Brain microvascular endothelial cell (primary cell): ENCODE results near the gene PTPRD.

Experiments used
- DNase-seq: peaks from one replicate; pipeline ENCODE4 v3.0.0-alpha.2; 2020
- H3K27ac ChIP-seq: fragments of 250-450 bp; sonication (Bioruptor Pico); 2 replicates; pipeline ENCODE4 v1.5.1; 2020; ENCODE audit warnings: mild to moderate bottlenecking, moderate library complexity
- H3K27me3 ChIP-seq: fragments of 250-450 bp; sonication (Bioruptor Pico); replicated peaks from 2 replicates; pipeline ENCODE4 v1.5.1; 2020; ENCODE audit warnings: mild to moderate bottlenecking
- H3K36me3 ChIP-seq: fragments of 250-450 bp; sonication (Bioruptor Pico); replicated peaks from 2 replicates; pipeline ENCODE4 v1.5.1; 2020; ENCODE audit warnings: mild to moderate bottlenecking
- H3K4me3 ChIP-seq: 2 replicates; pipeline ENCODE4 v1.5.1; 2011; ENCODE audit warnings: low read depth, mild to moderate bottlenecking, control low read depth, low read length, moderate library complexity
- in situ Hi-C: cut with HindIII; loops from 2 replicates; pipeline ENCODE4 v1.10.0; 2017; ENCODE audit warnings: low sequenced_read_pairs, low pct_ligation_motif_present
- TF ChIP-seq, protein P1 (sequence below): IDR thresholded peaks from 2 replicates; pipeline ENCODE4 v1.5.1; 2011; ENCODE audit warnings: low read depth, mild to moderate bottlenecking, moderate library complexity, low read length, control low read depth, inconsistent platforms; ENCODE audit errors: missing control alignments

The PTPRD gene

DNA sequence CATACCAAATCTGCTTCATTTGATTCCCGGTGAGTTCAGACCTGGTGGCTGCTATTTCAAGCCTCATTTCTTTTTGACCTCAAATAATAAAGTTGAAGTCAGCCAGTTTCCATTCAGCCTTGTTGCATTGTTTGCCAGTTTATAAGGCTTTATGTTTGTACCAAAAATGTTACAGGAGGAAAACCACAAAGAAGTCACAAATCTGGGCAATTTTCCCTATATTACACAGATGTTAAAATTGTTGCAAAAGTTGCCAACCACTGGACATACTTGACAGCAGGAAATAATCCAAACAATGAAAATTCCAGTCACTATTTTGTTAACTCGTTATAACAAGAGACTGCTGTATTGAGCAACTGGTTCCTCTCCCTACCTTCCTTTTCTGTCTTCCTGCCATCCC lies 1488.2 kb downstream of the PTPRD start:
- in situ Hi-C loops: no loop called here
- H3K36me3 ChIP-seq: no peaks in the 10 kb centered on the region
- no peak for DNase-seq

DNA sequence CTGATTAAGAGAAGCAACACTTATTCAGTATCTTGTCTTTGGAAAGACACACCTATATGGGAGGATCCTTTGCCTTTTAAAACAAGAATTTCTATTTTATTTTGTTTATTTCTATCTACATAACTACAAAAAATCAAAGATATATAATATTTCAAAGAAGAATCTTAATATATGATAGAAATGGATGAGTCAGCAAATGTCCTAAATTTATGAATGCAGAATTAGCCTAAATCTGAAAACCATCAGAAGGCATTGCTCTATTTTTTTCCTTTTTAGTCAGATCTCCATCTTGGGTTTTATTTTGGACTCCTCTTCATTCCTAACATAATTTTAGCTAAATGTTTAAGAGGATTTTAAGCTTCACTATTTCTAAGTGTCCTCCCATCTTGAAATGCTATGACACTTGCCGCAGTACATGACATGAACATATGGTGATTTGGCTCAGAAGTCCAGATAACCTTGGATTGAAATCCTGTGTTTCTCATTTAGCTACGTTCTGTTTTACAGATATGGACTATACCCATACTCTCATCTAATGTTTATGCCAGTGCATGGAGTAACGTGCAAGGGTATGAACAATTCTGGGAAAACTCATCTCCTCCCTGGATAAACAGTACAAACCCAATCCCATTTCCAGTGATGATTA lies 1490.4 kb downstream of the PTPRD start:
- no peak overlapping the region for H3K27ac ChIP-seq
- no peak for DNase-seq
- no peaks in the 10 kb centered on the region for H3K27me3 ChIP-seq
- TF ChIP-seq, protein P1, sequence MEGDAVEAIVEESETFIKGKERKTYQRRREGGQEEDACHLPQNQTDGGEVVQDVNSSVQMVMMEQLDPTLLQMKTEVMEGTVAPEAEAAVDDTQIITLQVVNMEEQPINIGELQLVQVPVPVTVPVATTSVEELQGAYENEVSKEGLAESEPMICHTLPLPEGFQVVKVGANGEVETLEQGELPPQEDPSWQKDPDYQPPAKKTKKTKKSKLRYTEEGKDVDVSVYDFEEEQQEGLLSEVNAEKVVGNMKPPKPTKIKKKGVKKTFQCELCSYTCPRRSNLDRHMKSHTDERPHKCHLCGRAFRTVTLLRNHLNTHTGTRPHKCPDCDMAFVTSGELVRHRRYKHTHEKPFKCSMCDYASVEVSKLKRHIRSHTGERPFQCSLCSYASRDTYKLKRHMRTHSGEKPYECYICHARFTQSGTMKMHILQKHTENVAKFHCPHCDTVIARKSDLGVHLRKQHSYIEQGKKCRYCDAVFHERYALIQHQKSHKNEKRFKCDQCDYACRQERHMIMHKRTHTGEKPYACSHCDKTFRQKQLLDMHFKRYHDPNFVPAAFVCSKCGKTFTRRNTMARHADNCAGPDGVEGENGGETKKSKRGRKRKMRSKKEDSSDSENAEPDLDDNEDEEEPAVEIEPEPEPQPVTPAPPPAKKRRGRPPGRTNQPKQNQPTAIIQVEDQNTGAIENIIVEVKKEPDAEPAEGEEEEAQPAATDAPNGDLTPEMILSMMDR: no peak
- H3K4me3 ChIP-seq: no peak overlapping the region
- in situ Hi-C loops: no loop called here
- no peaks in the 10 kb centered on the region for H3K36me3 ChIP-seq

More for the DNA sequence above, 1488.2 kb downstream of the PTPRD start:
- H3K27ac ChIP-seq: no peak overlapping the region
- H3K4me3 ChIP-seq: no peak overlapping the region
- TF ChIP-seq, protein P1: no peak
- no peaks in the 10 kb centered on the region for H3K27me3 ChIP-seq

DNA sequence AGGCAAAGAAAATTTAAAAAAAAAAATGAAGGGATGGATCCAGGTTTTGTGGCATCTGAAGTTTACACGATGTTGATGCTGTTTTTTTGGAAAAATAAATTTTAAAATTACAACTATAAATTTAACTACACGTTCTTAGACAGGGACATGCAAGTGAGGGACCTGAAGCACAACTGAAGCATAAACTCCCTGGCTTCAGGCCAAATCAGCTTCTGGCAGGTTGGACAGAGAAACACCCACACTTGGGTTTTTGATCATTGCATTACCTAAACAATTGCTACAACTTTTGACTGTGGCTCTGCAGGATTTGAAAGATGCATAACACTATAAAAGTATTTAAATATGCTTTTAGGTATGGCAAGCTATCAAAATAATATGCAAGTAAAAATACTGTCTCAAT lies 1494.9 kb downstream of the PTPRD start:
- Histone ChIP-seq H3K27ac (no peak overlapping the region), H3K27me3 (no peaks in the 10 kb centered on the region), H3K36me3 (no peaks in the 10 kb centered on the region), H3K4me3 (no peak overlapping the region)
- TF ChIP-seq, protein P1: no peak
- no peak for DNase-seq
- in situ Hi-C loops: no loop called here

DNA sequence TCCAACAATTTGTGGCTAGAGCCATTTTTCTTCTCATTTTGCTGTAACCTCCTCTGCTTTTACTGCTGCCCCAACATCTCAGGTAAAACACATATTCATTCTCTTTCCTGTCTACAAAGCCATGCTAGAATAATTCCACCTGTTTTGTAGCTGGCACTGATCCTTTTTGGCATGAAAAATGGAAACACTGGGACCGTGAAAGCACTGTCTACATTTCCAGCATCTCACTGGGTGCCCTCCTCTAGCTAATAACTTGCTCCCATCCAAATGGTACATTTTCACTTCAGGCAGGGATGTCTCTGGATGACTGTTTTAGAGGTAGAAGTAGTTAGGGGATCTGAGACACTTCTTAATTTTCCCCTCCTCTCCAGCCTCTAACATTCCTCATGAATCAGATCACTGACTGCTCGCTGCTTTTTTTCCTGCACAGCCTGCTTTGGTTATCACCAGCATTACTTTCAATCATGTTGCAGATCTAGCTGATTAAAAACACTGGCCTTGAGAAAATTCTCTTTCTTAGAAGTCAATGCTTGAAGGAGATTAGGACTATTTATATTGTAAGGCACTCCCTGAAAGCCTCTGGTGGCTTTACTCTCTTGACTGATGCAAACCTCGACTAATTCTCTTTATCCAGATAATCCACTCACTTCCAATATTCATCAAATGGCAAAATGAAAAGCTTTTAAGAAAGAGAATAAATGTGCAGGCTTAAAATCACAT lies 1500.6 kb downstream of the PTPRD start:
- TF ChIP-seq, protein P1: no peak
- Histone ChIP-seq H3K36me3 (no peaks in the 10 kb centered on the region), H3K4me3 (no peak overlapping the region), H3K27me3 (no peaks in the 10 kb centered on the region), H3K27ac (no peak overlapping the region)
- DNase-seq: no peak
- in situ Hi-C loops: no loop called here

DNA sequence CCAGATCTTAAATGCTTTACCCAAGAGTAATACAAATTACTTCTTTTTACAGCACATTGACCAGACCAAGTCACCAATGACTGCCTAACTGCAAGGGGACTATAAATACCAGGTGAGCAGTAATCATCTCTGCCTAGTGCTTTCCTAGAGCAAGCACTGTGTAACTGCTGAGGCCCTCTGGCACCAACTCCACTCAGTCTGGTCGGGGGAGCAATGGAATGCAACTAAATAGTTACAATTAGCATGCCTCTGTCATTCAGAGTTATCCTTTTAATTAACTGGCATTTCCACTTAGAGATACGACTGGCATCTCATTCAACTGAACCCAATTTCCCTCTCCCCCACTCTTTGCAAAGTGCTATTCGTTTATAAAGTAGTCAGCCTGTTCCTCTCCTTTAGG lies 1504.2 kb downstream of the PTPRD start:
- DNase-seq: no peak
- H3K27me3 ChIP-seq: no peaks in the 10 kb centered on the region
- H3K36me3 ChIP-seq: no peaks in the 10 kb centered on the region
- H3K27ac ChIP-seq: no peak overlapping the region
- TF ChIP-seq, protein P1: no peak
- in situ Hi-C loops: no loop called here
- no peak overlapping the region for H3K4me3 ChIP-seq
